GM21737 (cell line): Measurements from ENCODE around the gene KCNH1.

Experiments used
- ATAC-seq: cut with Tn5 transposase; IDR thresholded peaks from one replicate; pipeline ENCODE4 v1.9.1; 2021; ENCODE audit warnings: mild to moderate bottlenecking, moderate library complexity; ENCODE audit not compliant: unreplicated experiment

Gene KCNH1

GRCh38 chr1:210815641-210816550 lies 318.1 kb downstream of the KCNH1 start:
- no peak for ATAC-seq

GRCh38 chr1:210814382-210815123 lies 319.4 kb downstream of the KCNH1 start:
- ATAC-seq = no peak

- no peak for ATAC-seq
Measured at GRCh38 chr1:210801501-210801900, 332.4 kb downstream of the KCNH1 start.

- ATAC-seq = no peak
Measured at GRCh38 chr1:210800756-210801155, 333.2 kb downstream of the KCNH1 start.

GRCh38 chr1:210800301-210800700 lies 333.6 kb downstream of the KCNH1 start:
- ATAC-seq = no peak

GRCh38 chr1:210797422-210797821 lies 336.5 kb downstream of the KCNH1 start:
- ATAC-seq = no peak

GRCh38 chr1:210796421-210796820 lies 337.5 kb downstream of the KCNH1 start:
- ATAC-seq = no peak

- ATAC-seq = no peak
Measured at GRCh38 chr1:210794445-210794844, 339.5 kb downstream of the KCNH1 start.

- no peak for ATAC-seq
Measured at GRCh38 chr1:210792250-210793102, 341.5 kb downstream of the KCNH1 start.

GRCh38 chr1:210790196-210790595 lies 343.8 kb downstream of the KCNH1 start:
- ATAC-seq = no peak

- ATAC-seq = no peak
Measured at GRCh38 chr1:210787800-210788199, 346.1 kb downstream of the KCNH1 start.

GRCh38 chr1:210786546-210786945 lies 347.4 kb downstream of the KCNH1 start:
- no peak for ATAC-seq

GRCh38 chr1:210783925-210784324 lies 350.0 kb downstream of the KCNH1 start:
- no peak for ATAC-seq

- no peak for ATAC-seq
Measured at GRCh38 chr1:210781652-210782051, 352.3 kb downstream of the KCNH1 start.

- no peak for ATAC-seq
Measured at GRCh38 chr1:210779269-210779668, 354.7 kb downstream of the KCNH1 start.

- no peak for ATAC-seq
Measured at GRCh38 chr1:210777914-210778313, 356.0 kb downstream of the KCNH1 start.

- ATAC-seq = no peak
Measured at GRCh38 chr1:210776712-210777111, 357.2 kb downstream of the KCNH1 start.

- ATAC-seq = no peak
Measured at GRCh38 chr1:210775289-210775688, 358.7 kb downstream of the KCNH1 start.

- ATAC-seq = no peak
Measured at GRCh38 chr1:210773450-210773849, 360.5 kb downstream of the KCNH1 start.

GRCh38 chr1:210771131-210771530 lies 362.8 kb downstream of the KCNH1 start:
- ATAC-seq = no peak

GRCh38 chr1:210770396-210770984 lies 363.5 kb downstream of the KCNH1 start:
- ATAC-seq = no peak
